Large intestine (tissue), 12 donors: ENCODE measurements around the gene TOB2. TPM values are rescaled to one million over a fixed set of nuclear protein-coding genes. Genes with fewer than 3 reads are reported as not detected.

Experiments used
- DNase-seq, 2 donors: peaks; one replicate each; pipeline versions ENCODE4 v3.0.0 to v3.0.0-alpha.2; 2013
- H3K27ac ChIP-seq: one replicate; pipeline ENCODE4 v1.5.1; 2013; ENCODE audit warnings: low read length
- H3K27me3 ChIP-seq: 2 replicates; pipeline ENCODE4 v1.6.1; 2013; ENCODE audit warnings: low read length; ENCODE audit not compliant: control insufficient read depth, insufficient read depth
- H3K36me3 ChIP-seq: 2 replicates; pipeline ENCODE4 v1.6.1; 2013; ENCODE audit warnings: low read length; ENCODE audit not compliant: control insufficient read depth, insufficient read depth
- H3K4me1 ChIP-seq: one replicate; pipeline ENCODE4 v1.6.1; 2013; ENCODE audit warnings: low read length; ENCODE audit not compliant: control insufficient read depth, insufficient read depth
- H3K4me3 ChIP-seq: one replicate; pipeline ENCODE4 v1.5.1; 2013; ENCODE audit warnings: low read length
- H3K9me3 ChIP-seq: one replicate; pipeline ENCODE4 v1.6.1; 2013; ENCODE audit warnings: mild to moderate bottlenecking, low read depth, low read length, moderate library complexity; ENCODE audit not compliant: control insufficient read depth
- WGBS: methylation state at CpG from one replicate; pipeline ENCODE4 v1.1.5; 2013; ENCODE audit warnings: low lambda C conversion rate; ENCODE audit not compliant: insufficient coverage; 5-methylcytosine and 5-hydroxymethylcytosine counted together
- long read RNA-seq, 11 donors: transcript quantifications; one replicate each; lab custom pipeline, GENCODE V29; 2026
- polyA plus RNA-seq: library from polyadenylated mRNA; unstranded; fragments of 120-200 nt; gene quantifications from one replicate; pipeline ENCODE4 v1.2.1, GENCODE V29; 2013

Gene TOB2, protein sequence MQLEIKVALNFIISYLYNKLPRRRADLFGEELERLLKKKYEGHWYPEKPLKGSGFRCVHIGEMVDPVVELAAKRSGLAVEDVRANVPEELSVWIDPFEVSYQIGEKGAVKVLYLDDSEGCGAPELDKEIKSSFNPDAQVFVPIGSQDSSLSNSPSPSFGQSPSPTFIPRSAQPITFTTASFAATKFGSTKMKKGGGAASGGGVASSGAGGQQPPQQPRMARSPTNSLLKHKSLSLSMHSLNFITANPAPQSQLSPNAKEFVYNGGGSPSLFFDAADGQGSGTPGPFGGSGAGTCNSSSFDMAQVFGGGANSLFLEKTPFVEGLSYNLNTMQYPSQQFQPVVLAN
- polyA plus RNA-seq = 63.2 TPM
- long read RNA-seq, donor 1, full-length matches to known transcripts = 10 of 10 reads
- long read RNA-seq, donor 1, partial matches to known transcripts = 0 of 10 reads
- long read RNA-seq, donor 1, other reads (novel, unspliced or antisense) = 0 of 10 reads
- long read RNA-seq, donor 2, full-length matches to known transcripts = 29 of 408 reads
- long read RNA-seq, donor 2, partial matches to known transcripts = 324 of 408 reads
- long read RNA-seq, donor 2, other reads (novel, unspliced or antisense) = 55 of 408 reads
- long read RNA-seq, donor 3, full-length matches to known transcripts = 28 of 28 reads
- long read RNA-seq, donor 3, partial matches to known transcripts = 0 of 28 reads
- long read RNA-seq, donor 3, other reads (novel, unspliced or antisense) = 0 of 28 reads
- long read RNA-seq, donor 4, full-length matches to known transcripts = 2 of 2 reads
- long read RNA-seq, donor 4, partial matches to known transcripts = 0 of 2 reads
- long read RNA-seq, donor 4, other reads (novel, unspliced or antisense) = 0 of 2 reads
- long read RNA-seq, donor 5, full-length matches to known transcripts = 20 of 20 reads
- long read RNA-seq, donor 5, partial matches to known transcripts = 0 of 20 reads
- long read RNA-seq, donor 5, other reads (novel, unspliced or antisense) = 0 of 20 reads
- long read RNA-seq, donor 6, full-length matches to known transcripts = 27 of 61 reads
- long read RNA-seq, donor 6, partial matches to known transcripts = 34 of 61 reads
- long read RNA-seq, donor 6, other reads (novel, unspliced or antisense) = 0 of 61 reads
- long read RNA-seq, donor 7, full-length matches to known transcripts = 11 of 11 reads
- long read RNA-seq, donor 7, partial matches to known transcripts = 0 of 11 reads
- long read RNA-seq, donor 7, other reads (novel, unspliced or antisense) = 0 of 11 reads
- long read RNA-seq, donor 8, full-length matches to known transcripts = 23 of 23 reads
- long read RNA-seq, donor 8, partial matches to known transcripts = 0 of 23 reads
- long read RNA-seq, donor 8, other reads (novel, unspliced or antisense) = 0 of 23 reads
- long read RNA-seq, donor 9, full-length matches to known transcripts = 10 of 10 reads
- long read RNA-seq, donor 9, partial matches to known transcripts = 0 of 10 reads
- long read RNA-seq, donor 9, other reads (novel, unspliced or antisense) = 0 of 10 reads
- long read RNA-seq, donor 10, full-length matches to known transcripts = 27 of 27 reads
- long read RNA-seq, donor 10, partial matches to known transcripts = 0 of 27 reads
- long read RNA-seq, donor 10, other reads (novel, unspliced or antisense) = 0 of 27 reads
- long read RNA-seq, donor 11, full-length matches to known transcripts = 30 of 30 reads
- long read RNA-seq, donor 11, partial matches to known transcripts = 0 of 30 reads
- long read RNA-seq, donor 11, other reads (novel, unspliced or antisense) = 0 of 30 reads

DNA sequence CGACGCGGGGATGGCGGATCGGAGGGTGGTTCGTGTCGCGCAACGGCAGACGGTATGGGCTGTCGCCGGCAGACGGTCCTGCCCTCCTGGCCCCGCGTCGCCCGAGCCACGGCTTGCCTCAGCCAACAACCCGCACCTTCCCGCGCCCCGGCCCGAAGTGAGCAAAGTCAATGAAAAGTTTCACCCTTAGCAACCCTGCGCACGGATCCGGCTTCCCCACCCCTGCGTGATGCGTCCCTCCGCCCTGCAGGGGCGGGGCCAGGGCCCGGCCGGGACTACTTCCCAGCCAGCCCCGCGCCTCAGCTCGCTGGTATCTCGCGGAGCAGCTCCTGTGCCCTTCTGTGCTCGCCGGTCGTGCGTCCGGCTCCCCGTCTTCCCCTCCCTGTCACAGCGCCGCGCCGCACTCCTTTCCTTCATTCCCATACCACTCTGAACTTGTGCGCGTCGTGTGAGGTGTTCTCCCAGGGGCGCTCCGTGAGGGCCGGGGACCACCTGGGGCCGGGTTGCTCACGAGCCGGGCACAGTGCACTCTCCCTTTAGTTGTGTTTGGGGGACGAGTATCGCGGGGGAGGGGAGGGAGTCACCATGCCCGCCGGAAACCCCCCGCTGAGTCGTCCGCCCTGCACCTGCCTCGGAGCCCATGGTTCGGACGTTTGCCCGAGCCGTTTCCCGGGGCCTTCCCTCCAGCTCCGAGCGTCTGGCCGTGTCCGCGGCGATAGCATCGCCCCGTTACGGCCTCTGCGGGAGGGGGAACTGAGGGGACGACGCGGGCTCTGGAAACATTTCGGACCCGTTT, at the start of gene TOB2:
TOB2 (minus strand) TSS at position 163 of the 796 bp plus-strand sequence. CDS start 9,456 bp downstream, outside the sequence.
- Histone ChIP-seq H3K4me1 (peaks cover 5% of the 10 kb centered on the region), H3K27me3 (no peaks in the 10 kb centered on the region), H3K9me3 (no peaks in the 10 kb centered on the region), H3K36me3 (peaks cover 12% of the 10 kb centered on the region), H3K4me3 (peak within 1 kb of the TSS; percentile 75), H3K27ac (peak within 1 kb of the TSS; percentile 97)
- DNase-seq = peak; percentile 95 to 98
- no CpG with 5 or more reads among the region's 85 CpGs for WGBS

DNA sequence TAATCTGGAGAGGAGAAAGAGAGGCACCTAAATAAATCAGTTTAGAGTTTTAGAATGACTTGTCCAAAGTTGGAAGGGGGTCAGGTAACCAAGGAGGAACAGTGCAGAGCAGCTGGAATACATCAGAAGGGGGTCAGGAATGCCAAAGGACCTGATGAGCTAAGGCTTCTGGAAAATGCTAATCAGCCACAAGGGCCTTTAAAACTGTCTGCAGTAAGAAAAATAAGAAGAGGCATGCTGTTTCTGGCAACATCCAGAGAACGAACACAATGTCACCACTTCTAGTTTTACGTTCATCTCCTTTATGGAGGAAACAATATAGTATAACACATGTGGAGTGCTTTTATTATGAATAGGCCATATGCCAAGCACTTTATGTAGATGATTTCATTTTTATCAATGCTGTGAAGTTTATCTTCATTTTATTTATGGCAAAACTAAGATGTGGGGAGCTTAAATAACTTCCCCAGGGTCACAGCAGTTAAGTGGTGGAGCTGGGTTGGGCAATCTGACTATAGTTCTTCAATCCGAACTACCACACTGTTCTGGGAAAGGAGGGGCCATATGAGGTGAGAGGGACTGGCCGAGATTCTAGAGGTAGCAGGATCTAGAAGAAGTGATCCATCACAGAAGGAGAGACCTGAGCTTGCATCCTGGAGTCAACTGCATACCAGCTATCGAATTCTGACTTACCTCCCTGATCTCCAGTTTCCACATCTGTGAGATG, 44.9 kb upstream of the TOB2 start:
- WGBS = 67% methylated on average over 1 of the region's 5 CpGs

DNA sequence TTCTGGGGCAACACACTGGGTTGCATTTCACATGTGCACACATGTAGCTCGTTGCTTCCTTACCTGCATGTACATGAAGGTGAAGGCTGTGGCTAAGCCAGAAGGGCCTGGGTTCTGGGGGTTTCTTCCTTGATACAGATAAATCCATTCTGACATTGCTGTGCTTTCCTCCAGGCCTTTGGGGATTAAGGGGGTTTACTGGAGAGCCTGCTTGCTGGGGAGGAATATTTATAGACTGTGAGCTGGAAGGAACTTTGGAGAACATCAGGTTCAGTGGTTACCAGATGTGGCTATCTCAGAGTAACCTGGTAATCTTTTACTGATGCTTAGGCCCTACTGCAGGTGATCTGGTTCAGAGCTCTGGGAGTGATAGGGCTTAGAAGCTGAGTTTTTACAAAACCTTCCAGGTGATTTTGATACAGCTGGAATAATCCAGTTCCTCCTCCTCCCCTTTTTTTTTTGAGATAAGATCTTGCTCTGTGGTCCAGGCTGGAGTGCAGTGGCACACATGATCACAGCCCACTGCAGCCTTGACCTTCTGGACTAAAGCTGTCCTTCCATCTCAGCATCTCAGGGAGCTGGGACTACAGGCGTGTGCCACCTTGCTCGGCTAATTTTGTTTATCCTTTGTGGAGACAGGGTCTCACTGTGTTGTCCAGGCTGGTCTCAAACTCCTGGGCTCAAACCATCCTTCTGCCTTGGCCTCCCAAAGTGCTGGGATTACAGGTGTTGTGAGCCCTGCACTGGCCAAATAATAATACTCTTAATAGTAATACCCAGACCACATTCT, 42.2 kb upstream of the TOB2 start:
- Histone ChIP-seq H3K36me3 (peaks cover under 1% of the 10 kb centered on the region), H3K4me1 (peaks cover 59% of the 10 kb centered on the region), H3K27me3 (no peaks in the 10 kb centered on the region), H3K9me3 (no peaks in the 10 kb centered on the region), H3K27ac (peak overlapping the region; percentile 81), H3K4me3 (no peak overlapping the region)
- DNase-seq = peak in 1 of 2 donors; percentile 23
- WGBS = no CpG with 5 or more reads among the region's 3 CpGs

More for the DNA sequence above, 44.9 kb upstream of the TOB2 start:
- peaks cover 42% of the 10 kb centered on the region for H3K4me1 ChIP-seq
- no peaks in the 10 kb centered on the region for H3K27me3 ChIP-seq
- H3K4me3 ChIP-seq = no peak overlapping the region
- no peaks in the 10 kb centered on the region for H3K9me3 ChIP-seq
- peak overlapping the region; percentile 42 for H3K27ac ChIP-seq
- DNase-seq = no peak
- peaks cover 8% of the 10 kb centered on the region for H3K36me3 ChIP-seq

DNA sequence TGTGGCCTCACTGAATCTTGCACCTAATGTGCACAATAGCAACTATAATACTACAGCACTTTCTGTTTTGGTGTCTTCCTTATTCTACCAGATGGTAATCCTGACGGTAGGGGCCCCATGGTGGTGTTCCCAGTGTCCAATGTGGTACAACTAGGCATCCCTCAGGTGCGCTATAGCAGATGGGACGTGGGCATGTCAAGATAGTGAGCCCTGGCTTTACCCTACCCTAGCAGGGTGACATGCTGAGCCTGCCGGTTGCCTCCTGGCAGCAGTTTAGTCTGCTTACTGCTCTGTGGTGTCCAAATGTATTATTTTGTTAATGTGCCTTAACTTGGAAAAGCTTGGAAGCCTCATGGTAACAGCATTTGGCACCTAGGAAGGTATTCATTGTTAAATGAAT, 41.5 kb upstream of the TOB2 start:
- Histone ChIP-seq H3K27me3 (no peaks in the 10 kb centered on the region), H3K9me3 (no peaks in the 10 kb centered on the region), H3K4me3 (no peak overlapping the region), H3K36me3 (peaks cover 2% of the 10 kb centered on the region), H3K27ac (peak overlapping the region; percentile 81), H3K4me1 (peaks cover 62% of the 10 kb centered on the region)
- no peak for DNase-seq
- WGBS = no CpG with 5 or more reads among the region's 4 CpGs

DNA sequence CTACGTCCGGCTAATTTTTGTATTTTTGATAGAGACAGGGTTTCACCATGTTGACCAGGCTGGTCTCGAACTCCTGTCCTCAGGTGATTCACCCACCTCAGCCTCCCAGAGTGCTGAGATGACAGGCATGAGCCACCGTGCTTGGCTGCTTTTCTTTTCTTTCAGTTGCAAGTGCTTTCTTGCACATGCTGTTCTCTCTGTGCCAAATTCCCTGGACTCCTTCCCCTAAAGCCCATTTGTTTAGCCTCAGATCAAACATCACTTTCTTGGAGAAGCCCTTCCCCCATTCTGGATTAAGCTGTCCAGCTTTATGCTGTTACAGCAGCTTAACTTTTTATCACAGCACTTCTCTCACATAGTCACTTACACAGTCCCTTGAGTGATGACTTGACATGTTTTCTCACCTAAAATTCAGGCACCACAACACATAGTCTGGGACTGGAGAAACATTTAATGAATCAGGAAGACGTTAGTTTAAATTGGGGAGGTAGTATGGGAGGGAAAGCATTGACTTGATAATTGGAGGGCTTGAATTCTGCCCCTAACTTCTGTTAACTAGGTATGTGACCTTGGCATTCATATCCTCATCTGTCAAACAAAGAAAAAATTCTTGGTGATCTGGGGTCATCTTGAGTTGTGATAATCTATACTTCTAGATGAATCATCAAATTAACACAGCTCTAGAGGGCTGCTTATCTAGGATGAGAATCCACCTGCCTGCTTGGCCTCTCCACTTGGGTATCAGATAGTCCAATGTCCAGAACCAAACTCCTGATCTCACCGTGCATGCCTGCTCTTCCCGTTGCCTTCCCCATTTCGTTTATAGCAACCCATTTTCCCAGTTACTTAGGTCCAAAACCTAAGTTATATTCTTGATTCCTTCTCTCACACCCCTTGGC, 40.7 kb upstream of the TOB2 start:
- no peak overlapping the region for H3K4me3 ChIP-seq
- DNase-seq = peak; percentile 63 to 78
- H3K4me1 ChIP-seq = peaks cover 62% of the 10 kb centered on the region
- H3K36me3 ChIP-seq = peaks cover 2% of the 10 kb centered on the region
- no CpG with 5 or more reads among the region's 8 CpGs for WGBS
- peak overlapping the region; percentile 81 for H3K27ac ChIP-seq
- H3K9me3 ChIP-seq = no peaks in the 10 kb centered on the region
- no peaks in the 10 kb centered on the region for H3K27me3 ChIP-seq

DNA sequence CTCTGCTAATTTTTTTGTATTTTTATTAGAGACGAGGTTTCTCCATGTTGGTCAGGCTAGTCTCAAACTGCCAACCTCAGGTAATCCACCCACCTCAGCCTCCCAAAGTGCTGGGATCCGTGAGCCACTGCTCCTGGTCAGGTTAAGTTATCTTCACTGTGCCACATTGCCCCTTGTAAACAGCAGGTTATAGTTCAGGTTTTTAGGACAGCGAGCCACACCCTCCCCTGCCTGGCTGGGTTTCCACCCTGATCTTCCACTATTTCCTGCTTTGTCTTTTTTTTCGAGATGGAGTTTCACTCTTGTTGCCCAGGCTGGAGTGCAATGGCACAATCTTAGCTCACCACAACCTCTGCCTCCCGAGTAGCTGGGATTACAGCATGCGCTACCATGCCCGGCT, 38.4 kb upstream of the TOB2 start:
- Histone ChIP-seq H3K27me3 (no peaks in the 10 kb centered on the region), H3K27ac (peak overlapping the region; percentile 81), H3K9me3 (no peaks in the 10 kb centered on the region), H3K4me1 (peaks cover 53% of the 10 kb centered on the region), H3K36me3 (peaks cover 10% of the 10 kb centered on the region), H3K4me3 (no peak overlapping the region)
- 0% methylated on average over 1 of the region's 7 CpGs for WGBS
- peak; percentile 67 to 87 for DNase-seq

DNA sequence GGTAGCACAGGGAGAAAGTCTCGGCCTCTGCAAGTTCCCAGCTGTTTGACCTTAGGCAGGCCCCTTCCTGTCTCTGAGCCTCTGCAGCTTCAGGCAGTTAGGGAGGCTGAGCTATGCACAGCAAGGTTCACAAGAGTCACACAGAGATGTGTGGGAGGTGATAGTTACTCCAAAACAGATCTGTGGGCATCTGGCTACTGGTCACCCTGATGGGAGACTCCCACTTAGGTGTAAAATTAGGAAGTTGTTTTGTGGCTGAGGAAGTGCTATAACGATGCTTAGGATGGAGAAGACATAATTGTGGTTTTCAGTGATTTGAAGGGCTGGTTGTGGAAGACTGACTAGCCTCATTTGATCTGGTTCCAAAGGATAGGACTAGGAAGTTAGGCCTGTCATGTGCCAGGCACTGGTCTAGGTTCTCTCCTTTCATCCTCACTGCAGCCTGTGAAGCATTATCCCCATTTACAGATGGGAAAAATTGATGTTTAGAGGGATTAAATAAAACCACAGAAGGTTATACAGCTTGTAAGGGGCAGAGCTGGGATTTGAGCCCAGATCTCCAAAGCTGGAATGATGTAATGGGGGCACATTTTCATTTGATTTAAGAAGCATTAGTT, 35.8 kb upstream of the TOB2 start:
- Histone ChIP-seq H3K27ac (no peak overlapping the region), H3K36me3 (peaks cover 30% of the 10 kb centered on the region), H3K9me3 (no peaks in the 10 kb centered on the region), H3K4me3 (no peak overlapping the region), H3K27me3 (no peaks in the 10 kb centered on the region), H3K4me1 (peaks cover 45% of the 10 kb centered on the region)
- WGBS = 43% methylated on average over 1 of the region's 2 CpGs
- no peak for DNase-seq
